Stimulated activated CD8-positive, alpha-beta memory T cell treated with anti-CD3 and anti-CD28 coated beads, Interleukin-4, amount 100 ng/mL, for 48 hours (primary cell): ENCODE results near the gene PNLIPRP2.

Experiments used
- DNase-seq: peaks from one replicate; pipeline ENCODE4 v3.0.0-alpha.2; 2020

The PNLIPRP2 gene

GRCh38 chr10:116613471-116613870, 7.3 kb upstream of the PNLIPRP2 start:
- DNase-seq, result no peak

- DNase-seq, result no peak
Measured at GRCh38 chr10:116614796-116615195, 6.0 kb upstream of the PNLIPRP2 start.

- no peak for DNase-seq
Measured at GRCh38 chr10:116615199-116615776, 5.5 kb upstream of the PNLIPRP2 start.

- no peak for DNase-seq
Measured at GRCh38 chr10:116621476-116621875, 723 bp downstream of the PNLIPRP2 start.

GRCh38 chr10:116621934-116622655, 1.3 kb downstream of the PNLIPRP2 start:
- DNase-seq, result no peak

GRCh38 chr10:116625845-116626244, 5.1 kb downstream of the PNLIPRP2 start:
- DNase-seq, result no peak

- no peak for DNase-seq
Measured at GRCh38 chr10:116626815-116627214, 6.1 kb downstream of the PNLIPRP2 start.

- no peak for DNase-seq
Measured at GRCh38 chr10:116627386-116627933, 6.7 kb downstream of the PNLIPRP2 start.

GRCh38 chr10:116629340-116629739, 8.6 kb downstream of the PNLIPRP2 start:
- DNase-seq, result no peak

- no peak for DNase-seq
Measured at GRCh38 chr10:116630020-116630419, 9.3 kb downstream of the PNLIPRP2 start.

- DNase-seq, result no peak
Measured at GRCh38 chr10:116631871-116632295, 11.1 kb downstream of the PNLIPRP2 start.

- no peak for DNase-seq
Measured at GRCh38 chr10:116632596-116633215, 12.0 kb downstream of the PNLIPRP2 start.

- DNase-seq, result no peak
Measured at GRCh38 chr10:116633216-116633600, 12.5 kb downstream of the PNLIPRP2 start.

GRCh38 chr10:116634126-116634975, 13.6 kb downstream of the PNLIPRP2 start:
- no peak for DNase-seq

- no peak for DNase-seq
Measured at GRCh38 chr10:116636385-116636784, 15.6 kb downstream of the PNLIPRP2 start.

- no peak for DNase-seq
Measured at GRCh38 chr10:116636976-116637375, 16.2 kb downstream of the PNLIPRP2 start.

- no peak for DNase-seq
Measured at GRCh38 chr10:116637830-116638229, 17.1 kb downstream of the PNLIPRP2 start.

- no peak for DNase-seq
Measured at GRCh38 chr10:116646502-116646901, 25.7 kb downstream of the PNLIPRP2 start.

- DNase-seq, result no peak
Measured at GRCh38 chr10:116648903-116649302, 28.1 kb downstream of the PNLIPRP2 start.

- no peak for DNase-seq
Measured at GRCh38 chr10:116653885-116654284, 33.1 kb downstream of the PNLIPRP2 start.

- DNase-seq, result no peak
Measured at GRCh38 chr10:116654816-116655215, 34.1 kb downstream of the PNLIPRP2 start.

GRCh38 chr10:116655568-116655967, 34.8 kb downstream of the PNLIPRP2 start:
- no peak for DNase-seq

GRCh38 chr10:116656044-116656443, 35.3 kb downstream of the PNLIPRP2 start:
- no peak for DNase-seq
